ENCODE data around the gene CADPS2. TPM values are rescaled to one million over a fixed set of nuclear protein-coding genes. Genes with fewer than 3 reads are reported as not detected.

Gene CADPS2
- total and polyA plus RNA-seq, 2 donors (not counting 3 experiments of a cell fraction or from before 2014, with no cell fraction given) = 9.5 to 22.6 TPM

GRCh38 chr7:122457325-122457724, 428.9 kb downstream of the CADPS2 start:
- Histone ChIP-seq H3K4me3 (replicated peaks in 1 of 3; ENCODE audit: insufficient read depth in 1 of 3, low read depth in 1 of 3, low read length in 3 of 3) (no peak overlapping the region), H3K9ac (replicated peaks; ENCODE audit: extremely low read depth, insufficient read depth, low read length) (no peak overlapping the region), H4K20me1 (replicated peaks; ENCODE audit: control insufficient read depth, extremely low read depth, insufficient read depth, low read length) (no peaks in the 10 kb centered on the region), H3K36me3 (ENCODE audit: control insufficient read depth in 2 of 2, extremely low read depth in 1 of 2, insufficient read depth in 2 of 2, low read length in 2 of 2) (no peaks in the 10 kb centered on the region), H3K4me2 (ENCODE audit: insufficient read depth, low read length) (no peak overlapping the region), H3K4me1 (ENCODE audit: control insufficient read depth, extremely low read depth, insufficient read depth, low read length) (no peaks in the 10 kb centered on the region), H3K9me1 (replicated peaks; ENCODE audit: control insufficient read depth, extremely low read depth, insufficient read depth, low read length) (peaks cover 4% of the 10 kb centered on the region), H3K9me3 (replicated peaks; ENCODE audit: control insufficient read depth, insufficient read depth, low read length) (no peaks in the 10 kb centered on the region), H3K27me3 (ENCODE audit: control insufficient read depth in 2 of 2, insufficient read depth in 2 of 2, low read length in 2 of 2) (no peaks in the 10 kb centered on the region), H2AFZ (ENCODE audit: low read depth, low read length) (no peak overlapping the region), H3K79me2 (ENCODE audit: control insufficient read depth, insufficient read depth, low read length) (no peaks in the 10 kb centered on the region), H3K27ac (ENCODE audit: insufficient read depth, low read depth, low read length) (no peak overlapping the region)
- FAIRE-seq (no peak), DNase-seq (ENCODE audit: low read depth, low spot score) (no peak)
- BruUV-seq (replicated peaks) = no TSS peak
- TF ChIP-seq EZH2 (IDR thresholded peaks at IDR 0.05; ENCODE audit: borderline replicate concordance, low read depth, low read length, severe bottlenecking) (no peak), FOS (IDR thresholded peaks at IDR 0.05; ENCODE audit: borderline replicate concordance, insufficient read depth, low read length) (no peak), GATA2 (IDR thresholded peaks at IDR 0.05; ENCODE audit: insufficient read depth, insufficient read length, low read depth, low read length) (no peak), MYC (IDR thresholded peaks at IDR 0.05; ENCODE audit: low read depth, low read length) (no peak), POLR2AphosphoS5 (IDR thresholded peaks at IDR 0.05; ENCODE audit: insufficient read depth, low read depth, low read length) (no peak), MAX (IDR thresholded peaks at IDR 0.05; ENCODE audit: insufficient read depth, insufficient read length) (no peak), CTCF (IDR thresholded peaks at IDR 0.05; ENCODE audit: extremely low read depth in 1 of 2, insufficient read depth in 1 of 2, low read depth in 1 of 2, low read length in 2 of 2) (no peak), POLR2A (IDR thresholded peaks at IDR 0.05; ENCODE audit: low read depth, low read length) (no peak), JUN (IDR thresholded peaks at IDR 0.05; ENCODE audit: borderline replicate concordance, insufficient read depth, insufficient read length, low read depth) (no peak)
- dilution Hi-C loops (cut with MboI; ENCODE audit: extremely low pct_ligation_motif_present, low sequenced_read_pairs) = no loop called here
- intact Hi-C loops (cut with micrococcal nuclease) = no loop called here
- CTCF ChIA-PET = no interaction called here
- POLR2A ChIA-PET = no interaction called here
